Mesendoderm (in vitro differentiated cells): ENCODE measurements around the gene CCDC6.

Source experiments
- DNase-seq: peaks from one replicate; pipeline ENCODE4 v3.0.0; 2013
- H2AK5ac ChIP-seq: 2 replicates; pipeline ENCODE4 v1.6.1; 2013; ENCODE audit warnings: low read length, inconsistent platforms
- H2BK120ac ChIP-seq: 2 replicates; pipeline ENCODE4 v1.6.1; 2013; ENCODE audit warnings: low read depth, mild to moderate bottlenecking, low read length, moderate library complexity, mixed read lengths
- H2BK15ac ChIP-seq: replicated peaks from 2 replicates; pipeline ENCODE4 v1.6.1; 2013; ENCODE audit warnings: low read depth, mild to moderate bottlenecking, moderate library complexity
- H2BK5ac ChIP-seq: 2 replicates; pipeline ENCODE4 v1.6.1; 2013; ENCODE audit warnings: low read length, inconsistent platforms
- H3K18ac ChIP-seq: 2 replicates; pipeline ENCODE4 v1.6.1; 2013; ENCODE audit warnings: mild to moderate bottlenecking, low read length, mixed read lengths
- H3K23ac ChIP-seq: one replicate; pipeline ENCODE4 v1.6.1; 2013; ENCODE audit warnings: low read length
- H3K27ac ChIP-seq: 2 replicates; pipeline ENCODE4 v1.5.1; 2013; ENCODE audit warnings: low read depth, mild to moderate bottlenecking, inconsistent platforms, low read length, moderate library complexity
- H3K27me3 ChIP-seq: 2 replicates; pipeline ENCODE4 v1.6.1; 2013; ENCODE audit warnings: low read length, control low read depth, mild to moderate bottlenecking, inconsistent platforms; ENCODE audit not compliant: insufficient read depth, poor library complexity
- H3K36me3 ChIP-seq: 2 replicates; pipeline ENCODE4 v1.6.1; 2013; ENCODE audit warnings: low read length, inconsistent platforms; ENCODE audit not compliant: control insufficient read depth, insufficient read depth
- H3K4ac ChIP-seq: one replicate; pipeline ENCODE4 v1.6.1; 2013; ENCODE audit warnings: low read depth, mild to moderate bottlenecking, low read length, moderate library complexity
- H3K4me1 ChIP-seq: 2 replicates; pipeline ENCODE4 v1.6.1; 2013; ENCODE audit warnings: low read depth, low read length, inconsistent platforms; ENCODE audit not compliant: control insufficient read depth
- H3K4me2 ChIP-seq: 2 replicates; pipeline ENCODE4 v1.6.1; 2013; ENCODE audit warnings: low read length
- H3K4me3 ChIP-seq: 2 replicates; pipeline ENCODE4 v1.5.1; 2013; ENCODE audit warnings: mild to moderate bottlenecking, low read length
- H3K56ac ChIP-seq: one replicate; pipeline ENCODE4 v1.6.1; 2013; ENCODE audit warnings: low read length
- H3K79me1 ChIP-seq: 2 replicates; pipeline ENCODE4 v1.6.1; 2013; ENCODE audit warnings: low read length, inconsistent platforms
- H3K79me2 ChIP-seq: 2 replicates; pipeline ENCODE4 v1.6.1; 2013; ENCODE audit warnings: mild to moderate bottlenecking, low read length; ENCODE audit not compliant: control insufficient read depth, insufficient read depth
- H3K9ac ChIP-seq: 2 replicates; pipeline ENCODE4 v1.6.1; 2013; ENCODE audit warnings: low read length, inconsistent platforms
- H4K5ac ChIP-seq: one replicate; pipeline ENCODE4 v1.6.1; 2013; ENCODE audit warnings: low read length
- H4K8ac ChIP-seq: one replicate; pipeline ENCODE4 v1.6.1; 2013; ENCODE audit warnings: low read depth, mild to moderate bottlenecking, control low read depth, low read length, moderate library complexity
- WGBS: extraction: QIAGEN DNeasy Blood & Tissue Kit; methylation state at CpG from one replicate; pipeline ENCODE4 v1.1.7; 2013; ENCODE audit warnings: low lambda C conversion rate, missing lambda C conversion rate; ENCODE audit not compliant: insufficient coverage; ENCODE audit errors: extremely low coverage; 5-methylcytosine and 5-hydroxymethylcytosine counted together

Gene CCDC6

DNA sequence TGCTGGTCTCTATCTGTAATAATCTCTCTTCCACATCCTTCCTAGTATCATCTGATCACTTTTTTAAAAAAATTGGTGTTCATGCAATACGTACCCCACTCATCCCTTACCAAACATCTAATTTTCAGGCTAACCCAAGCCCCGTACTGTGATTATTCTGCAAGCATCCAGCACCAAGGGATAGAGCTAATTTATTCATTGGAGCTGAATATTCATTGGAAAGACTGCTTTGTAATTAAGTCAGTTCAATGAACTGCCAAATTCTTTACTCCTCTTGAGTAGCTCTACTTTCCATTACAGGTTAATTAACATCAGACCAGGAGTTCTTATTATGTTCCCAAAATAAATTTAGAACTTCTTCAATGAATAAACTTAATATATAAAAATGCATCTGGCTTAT, 86.7 kb downstream of the CCDC6 start:
- H3K4me2 ChIP-seq: no peak overlapping the region
- H3K9ac ChIP-seq: no peak overlapping the region
- no peak overlapping the region for H3K23ac ChIP-seq
- no peak overlapping the region for H2BK15ac ChIP-seq
- no peaks in the 10 kb centered on the region for H3K36me3 ChIP-seq
- H3K56ac ChIP-seq: no peak overlapping the region
- no peak overlapping the region for H3K27ac ChIP-seq
- no peak overlapping the region for H4K8ac ChIP-seq
- no peak overlapping the region for H2BK5ac ChIP-seq
- H3K4ac ChIP-seq: no peak overlapping the region
- no peaks in the 10 kb centered on the region for H3K4me1 ChIP-seq
- H4K5ac ChIP-seq: no peak overlapping the region
- H2BK120ac ChIP-seq: no peak overlapping the region
- H2AK5ac ChIP-seq: no peak overlapping the region
- H3K79me2 ChIP-seq: no peaks in the 10 kb centered on the region
- H3K79me1 ChIP-seq: peaks cover 8% of the 10 kb centered on the region
- WGBS: no CpG with 5 or more reads among the region's 2 CpGs
- H3K18ac ChIP-seq: no peak overlapping the region
- no peaks in the 10 kb centered on the region for H3K27me3 ChIP-seq
- no peak for DNase-seq
- H3K4me3 ChIP-seq: no peak overlapping the region

DNA sequence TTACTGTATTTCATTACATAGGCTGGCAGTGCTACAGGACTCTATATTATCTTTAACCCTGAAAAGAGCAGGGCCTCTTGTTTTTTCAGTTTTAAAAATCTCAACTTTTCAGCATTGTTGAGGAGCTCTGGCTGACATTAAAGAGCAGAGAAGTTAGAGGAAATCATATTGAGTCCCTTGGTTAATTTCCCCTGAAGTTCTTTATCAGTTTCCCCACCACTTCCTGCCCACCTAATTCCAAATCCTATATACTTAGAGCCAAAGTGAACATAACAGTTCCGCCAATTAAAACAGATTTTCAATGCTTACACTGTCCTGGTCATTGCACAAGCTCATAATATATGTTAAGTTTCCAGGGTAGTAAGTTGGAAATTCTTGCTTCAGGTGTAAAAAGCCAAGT, 87.1 kb downstream of the CCDC6 start:
- Histone ChIP-seq H3K79me2 (no peaks in the 10 kb centered on the region), H3K23ac (no peak overlapping the region), H3K36me3 (no peaks in the 10 kb centered on the region), H3K4me3 (no peak overlapping the region), H2BK15ac (no peak overlapping the region), H3K4me2 (no peak overlapping the region), H3K27ac (no peak overlapping the region), H3K27me3 (no peaks in the 10 kb centered on the region), H3K4ac (no peak overlapping the region), H2BK5ac (no peak overlapping the region), H4K8ac (no peak overlapping the region), H3K4me1 (no peaks in the 10 kb centered on the region), H3K79me1 (peaks cover 7% of the 10 kb centered on the region), H2AK5ac (no peak overlapping the region), H3K9ac (no peak overlapping the region), H4K5ac (no peak overlapping the region), H2BK120ac (no peak overlapping the region), H3K56ac (no peak overlapping the region), H3K18ac (no peak overlapping the region)
- WGBS: no CpG with 5 or more reads among the region's 1 CpG
- no peak for DNase-seq

DNA sequence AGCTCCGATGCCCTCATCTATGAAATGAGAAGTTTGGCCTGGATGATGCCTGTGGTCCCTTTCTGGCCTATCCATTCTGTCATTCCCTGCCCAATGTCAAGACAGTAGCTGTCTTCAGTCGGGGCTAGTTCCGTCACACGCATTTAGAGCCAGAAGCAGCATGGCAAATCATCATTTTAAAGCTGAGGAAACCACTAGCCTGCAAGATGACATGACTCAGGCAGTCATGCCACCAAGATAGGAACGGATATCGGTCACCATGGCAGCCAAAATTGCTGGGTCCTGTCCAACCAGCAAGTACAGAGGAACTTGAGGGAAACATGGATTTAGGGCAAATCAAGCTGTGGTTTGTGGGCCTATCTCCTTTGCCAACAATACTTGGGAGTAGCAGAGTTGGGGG, 88.6 kb downstream of the CCDC6 start:
- H3K23ac ChIP-seq: no peak overlapping the region
- H3K79me1 ChIP-seq: peaks cover 6% of the 10 kb centered on the region
- H3K4me1 ChIP-seq: no peaks in the 10 kb centered on the region
- no peak for DNase-seq
- no peak overlapping the region for H3K27ac ChIP-seq
- H4K8ac ChIP-seq: no peak overlapping the region
- no CpG with 5 or more reads among the region's 6 CpGs for WGBS
- H3K4ac ChIP-seq: no peak overlapping the region
- H2BK120ac ChIP-seq: no peak overlapping the region
- H3K9ac ChIP-seq: no peak overlapping the region
- H3K27me3 ChIP-seq: no peaks in the 10 kb centered on the region
- no peaks in the 10 kb centered on the region for H3K79me2 ChIP-seq
- no peak overlapping the region for H4K5ac ChIP-seq
- no peak overlapping the region for H2BK5ac ChIP-seq
- H3K4me2 ChIP-seq: no peak overlapping the region
- H3K36me3 ChIP-seq: no peaks in the 10 kb centered on the region
- no peak overlapping the region for H3K56ac ChIP-seq
- no peak overlapping the region for H3K4me3 ChIP-seq
- no peak overlapping the region for H2AK5ac ChIP-seq
- no peak overlapping the region for H3K18ac ChIP-seq
- H2BK15ac ChIP-seq: no peak overlapping the region

DNA sequence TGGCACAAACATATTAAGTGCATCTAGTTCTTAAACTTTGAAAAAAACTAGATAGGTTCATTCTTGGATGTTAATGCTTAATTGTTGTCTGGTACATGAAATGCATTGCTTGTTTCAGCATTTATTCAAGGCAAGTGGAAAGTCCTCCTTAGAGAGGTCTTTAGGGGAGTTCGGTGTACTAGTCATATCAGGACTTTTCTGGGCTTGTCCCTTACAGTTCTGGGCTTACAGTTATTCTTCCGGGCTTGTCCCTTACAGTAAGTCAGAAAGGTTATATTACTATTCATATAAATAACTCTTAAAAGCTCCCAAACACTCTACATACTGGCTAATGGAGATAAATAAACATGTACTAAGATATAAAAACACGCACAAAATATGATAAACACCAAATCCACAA, 91.5 kb downstream of the CCDC6 start:
- no CpG with 5 or more reads among the region's 3 CpGs for WGBS

DNA sequence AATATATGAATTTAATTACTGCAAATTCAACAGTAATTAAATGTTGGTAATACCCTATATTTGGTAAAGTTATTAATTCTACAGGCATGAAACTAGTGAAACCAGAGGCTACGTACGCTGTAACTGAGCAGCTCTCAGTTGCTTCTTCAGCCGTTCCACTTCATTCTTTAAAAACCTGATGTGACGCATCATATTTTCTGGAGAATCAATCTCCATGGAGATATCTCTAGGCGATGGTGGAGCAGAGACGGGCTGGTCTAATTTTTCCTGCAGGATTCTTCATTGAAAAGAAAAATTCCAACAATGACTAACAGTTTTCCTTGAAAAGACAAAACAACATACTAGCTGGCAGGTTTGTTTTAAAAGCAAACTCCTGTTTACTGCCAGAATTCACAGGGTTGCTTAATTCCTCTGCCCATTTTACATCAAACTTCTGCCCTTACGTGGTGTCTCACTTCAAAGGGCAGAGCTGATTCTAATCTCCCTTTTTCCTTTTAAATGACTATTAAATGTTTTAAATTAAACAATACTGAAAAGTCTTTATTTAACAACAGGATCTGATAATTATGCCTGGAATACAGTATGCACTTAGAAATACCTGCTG, 93.7 kb downstream of the CCDC6 start:
- Histone ChIP-seq H3K18ac (no peak overlapping the region), H3K79me1 (peaks cover under 1% of the 10 kb centered on the region), H4K8ac (no peak overlapping the region), H3K4me3 (no peak overlapping the region), H3K27me3 (no peaks in the 10 kb centered on the region), H2BK5ac (no peak overlapping the region), H3K4me2 (no peak overlapping the region), H3K79me2 (no peaks in the 10 kb centered on the region), H3K23ac (no peak overlapping the region), H3K4ac (no peak overlapping the region), H4K5ac (no peak overlapping the region), H3K36me3 (no peaks in the 10 kb centered on the region), H3K9ac (no peak overlapping the region), H3K4me1 (peaks cover 5% of the 10 kb centered on the region), H2BK15ac (no peak overlapping the region), H3K56ac (no peak overlapping the region), H3K27ac (no peak overlapping the region), H2AK5ac (no peak overlapping the region), H2BK120ac (no peak overlapping the region)
- no CpG with 5 or more reads among the region's 7 CpGs for WGBS
- no peak for DNase-seq

More for the DNA sequence above, 91.5 kb downstream of the CCDC6 start:
- H2BK15ac ChIP-seq: no peak overlapping the region
- H3K4me2 ChIP-seq: no peak overlapping the region
- no peak overlapping the region for H2BK5ac ChIP-seq
- no peak overlapping the region for H4K5ac ChIP-seq
- no peak overlapping the region for H3K27ac ChIP-seq
- no peaks in the 10 kb centered on the region for H3K27me3 ChIP-seq
- H2AK5ac ChIP-seq: no peak overlapping the region
- H3K4ac ChIP-seq: no peak overlapping the region
- no peak overlapping the region for H3K56ac ChIP-seq
- H3K9ac ChIP-seq: no peak overlapping the region
- H3K79me1 ChIP-seq: peaks cover 4% of the 10 kb centered on the region
- no peaks in the 10 kb centered on the region for H3K4me1 ChIP-seq
- DNase-seq: no peak
- H3K18ac ChIP-seq: no peak overlapping the region
- no peak overlapping the region for H3K4me3 ChIP-seq
- H3K23ac ChIP-seq: no peak overlapping the region
- H3K36me3 ChIP-seq: no peaks in the 10 kb centered on the region
- H4K8ac ChIP-seq: no peak overlapping the region
- no peak overlapping the region for H2BK120ac ChIP-seq
- H3K79me2 ChIP-seq: no peaks in the 10 kb centered on the region

DNA sequence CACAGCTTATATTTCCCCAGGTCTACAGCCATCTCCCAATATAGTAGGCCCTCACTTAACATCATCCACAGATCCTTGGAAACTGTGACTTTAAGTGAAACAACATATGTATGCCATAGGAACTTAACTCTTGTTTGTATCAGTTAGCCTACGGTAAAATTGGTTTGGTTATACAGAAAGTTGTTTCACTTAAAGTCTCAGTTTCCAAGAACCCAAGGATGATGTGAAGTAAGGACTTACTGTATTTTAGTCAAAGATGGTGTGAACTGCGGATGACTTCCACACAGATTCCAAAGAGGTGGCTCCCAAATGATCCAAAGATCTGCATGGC, 96.7 kb downstream of the CCDC6 start:
- no peak overlapping the region for H3K18ac ChIP-seq
- H2BK5ac ChIP-seq: no peak overlapping the region
- no peak overlapping the region for H4K8ac ChIP-seq
- no peak overlapping the region for H3K56ac ChIP-seq
- no peaks in the 10 kb centered on the region for H3K27me3 ChIP-seq
- no peak overlapping the region for H3K23ac ChIP-seq
- H2BK15ac ChIP-seq: no peak overlapping the region
- H3K27ac ChIP-seq: no peak overlapping the region
- no peak overlapping the region for H3K9ac ChIP-seq
- H2AK5ac ChIP-seq: no peak overlapping the region
- H3K4me3 ChIP-seq: no peak overlapping the region
- H3K4me2 ChIP-seq: no peak overlapping the region
- H2BK120ac ChIP-seq: no peak overlapping the region
- peaks cover 5% of the 10 kb centered on the region for H3K4me1 ChIP-seq
- no peaks in the 10 kb centered on the region for H3K79me1 ChIP-seq
- DNase-seq: no peak
- H3K4ac ChIP-seq: no peak overlapping the region
- no peaks in the 10 kb centered on the region for H3K79me2 ChIP-seq
- H3K36me3 ChIP-seq: no peaks in the 10 kb centered on the region
- WGBS: no CpG with 5 or more reads among the region's 2 CpGs
- no peak overlapping the region for H4K5ac ChIP-seq
